NCI-H2081 (cell line): ENCODE results near the gene CD81.
"Not testable (repeated sequence)": the region's sequence is repeated elsewhere in the genome, so short reads cannot be mapped to it uniquely, and the experiment has no call there.

Source experiments
- DNase-seq, 2 experiments: peaks; one replicate each; lab custom pipeline; 2025; lab: John Stamatoyannopoulos, UW

CD81 gene

GRCh38 chr11:2357651-2358050 is 19.5 kb upstream of the CD81 start:
- not testable (repeated sequence) for DNase-seq

GRCh38 chr11:2358754-2359442 is 18.2 kb upstream of the CD81 start:
- no peak for DNase-seq

- no peak for DNase-seq
These were observed 17.6 kb upstream of the CD81 start for GRCh38 chr11:2359557-2359956.

- no peak for DNase-seq
These were observed 16.9 kb upstream of the CD81 start for GRCh38 chr11:2360081-2360642.

GRCh38 chr11:2361565-2361964 is 15.5 kb upstream of the CD81 start:
- no peak for DNase-seq

GRCh38 chr11:2362414-2362813 is 14.7 kb upstream of the CD81 start:
- no peak for DNase-seq

- DNase-seq = no peak
These were observed 14.0 kb upstream of the CD81 start for GRCh38 chr11:2363130-2363529.

GRCh38 chr11:2363577-2364370 is 13.3 kb upstream of the CD81 start:
- DNase-seq = no peak

GRCh38 chr11:2364386-2364785 is 12.7 kb upstream of the CD81 start:
- not testable (repeated sequence) for DNase-seq

- no peak for DNase-seq
These were observed 11.4 kb upstream of the CD81 start for GRCh38 chr11:2365571-2366210.

- DNase-seq = no peak
These were observed 10.8 kb upstream of the CD81 start for GRCh38 chr11:2366276-2366675.

GRCh38 chr11:2366733-2367132 is 10.4 kb upstream of the CD81 start:
- DNase-seq = no peak

GRCh38 chr11:2367266-2368160 is 9.6 kb upstream of the CD81 start:
- no peak for DNase-seq

GRCh38 chr11:2368178-2368850 is 8.8 kb upstream of the CD81 start:
- DNase-seq = no peak

- DNase-seq = no peak
These were observed 8.3 kb upstream of the CD81 start for GRCh38 chr11:2368851-2369180.

GRCh38 chr11:2369320-2369719 is 7.8 kb upstream of the CD81 start:
- no peak for DNase-seq

GRCh38 chr11:2369896-2370295 is 7.2 kb upstream of the CD81 start:
- no peak for DNase-seq

GRCh38 chr11:2374456-2375201 is 2.5 kb upstream of the CD81 start:
- no peak for DNase-seq

GRCh38 chr11:2375341-2375853 is 1.7 kb upstream of the CD81 start:
- no peak for DNase-seq

GRCh38 chr11:2375964-2376551 is 1.1 kb upstream of the CD81 start:
- DNase-seq = no peak
